Astrocyte (in vitro differentiated cells and primary cell): Measurements from ENCODE around the gene IFITM10.

Experiments used
- CTCF ChIP-seq: IDR thresholded peaks from 2 replicates; pipeline ENCODE4 v1.5.1; 2011; ENCODE audit warnings: low read depth, mild to moderate bottlenecking, inconsistent platforms, low read length, moderate library complexity; ENCODE audit not compliant: insufficient read depth
- EZH2 ChIP-seq: IDR thresholded peaks from 2 replicates; pipeline ENCODE4 v1.6.1; 2012; ENCODE audit warnings: mild to moderate bottlenecking, low read length, inconsistent platforms; ENCODE audit not compliant: insufficient read depth

DNA sequence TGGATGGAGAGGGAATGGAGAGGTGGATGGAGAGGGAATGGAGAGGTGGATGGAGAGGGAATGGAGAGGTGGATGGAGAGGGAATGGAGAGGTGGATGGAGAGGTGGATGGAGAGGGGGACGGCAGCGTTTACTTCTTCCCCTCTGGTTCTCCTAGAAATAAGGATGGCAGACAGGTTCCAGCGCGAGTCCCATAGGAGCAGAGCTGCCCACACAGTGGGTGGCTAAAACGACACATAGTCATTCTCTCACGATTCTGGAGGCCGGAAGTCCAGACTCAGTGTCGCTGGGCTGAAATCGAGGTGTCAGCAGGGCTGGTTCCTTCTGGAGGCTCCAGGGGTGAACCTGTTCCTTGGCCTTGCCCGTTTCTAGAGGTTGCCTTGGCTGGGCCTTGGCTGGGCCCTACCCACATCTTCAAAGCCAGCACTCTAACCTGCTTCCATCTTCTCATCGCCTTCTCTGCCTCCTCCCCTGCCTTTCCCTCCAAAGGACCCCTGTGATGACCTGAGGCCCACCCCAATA, 26.0 kb upstream of the IFITM10 start:
- TF ChIP-seq CTCF = no peak
- no peak for TF ChIP-seq EZH2
